Muscle layer of colon (tissue), 2 donors: Measurements from ENCODE around the gene SPR.

Experiments used
- H3K27ac ChIP-seq: one replicate; pipeline ENCODE4 v1.7.0; 2013; ENCODE audit warnings: low read depth, mild to moderate bottlenecking, low read length, moderate library complexity
- H3K27me3 ChIP-seq, 2 donors: one replicate each; pipeline ENCODE4 v1.7.0; 2013; ENCODE audit warnings: low read length in 2 of 2, mild to moderate bottlenecking in 2 of 2; ENCODE audit not compliant: insufficient read depth in 2 of 2, control insufficient read depth in 1 of 2
- H3K36me3 ChIP-seq: one replicate; pipeline ENCODE4 v1.7.0; 2013; ENCODE audit warnings: mild to moderate bottlenecking, low read length; ENCODE audit not compliant: insufficient read depth
- H3K4me1 ChIP-seq: one replicate; pipeline ENCODE4 v1.7.0; 2013; ENCODE audit warnings: mild to moderate bottlenecking, low read length; ENCODE audit not compliant: insufficient read depth
- H3K4me3 ChIP-seq, 2 donors: one replicate each; pipeline ENCODE4 v1.7.0; 2013; ENCODE audit warnings: low read length in 2 of 2, low read depth in 1 of 2, mild to moderate bottlenecking in 1 of 2, moderate library complexity in 1 of 2
- H3K9ac ChIP-seq: one replicate; pipeline ENCODE4 v1.7.0; 2013; ENCODE audit warnings: low read length
- H3K9me3 ChIP-seq: one replicate; pipeline ENCODE4 v1.7.0; 2013; ENCODE audit warnings: mild to moderate bottlenecking, low read length
- donor health status: abdominal sarcoma.
- donor health status: Adenocarcinoma of cecum.

Gene SPR

DNA sequence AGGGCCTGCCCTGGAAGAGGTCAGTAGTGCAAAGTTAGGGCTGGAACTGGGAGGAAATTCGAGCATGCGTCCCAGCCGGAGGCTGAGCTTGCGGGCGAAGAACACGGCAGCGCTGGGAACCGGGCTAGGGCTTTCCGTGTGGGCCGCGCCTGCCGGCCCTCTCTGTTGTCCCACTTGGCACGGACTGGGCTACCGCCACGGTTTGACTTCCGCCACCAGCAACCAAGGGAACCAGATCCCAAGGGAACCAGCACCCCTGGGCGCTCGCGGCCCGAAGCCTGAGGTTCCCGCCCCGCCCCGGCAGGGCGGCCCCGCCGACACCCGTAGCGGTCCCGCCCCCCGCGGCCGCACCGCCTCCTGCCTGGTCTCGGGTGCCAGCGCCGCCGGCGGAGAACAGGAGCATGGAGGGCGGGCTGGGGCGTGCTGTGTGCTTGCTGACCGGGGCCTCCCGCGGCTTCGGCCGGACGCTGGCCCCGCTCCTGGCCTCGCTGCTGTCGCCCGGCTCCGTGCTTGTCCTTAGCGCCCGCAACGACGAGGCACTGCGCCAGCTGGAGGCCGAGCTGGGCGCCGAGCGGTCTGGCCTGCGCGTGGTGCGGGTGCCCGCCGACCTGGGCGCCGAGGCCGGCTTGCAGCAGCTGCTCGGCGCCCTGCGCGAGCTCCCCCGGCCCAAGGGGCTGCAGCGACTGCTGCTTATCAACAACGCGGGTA, at the start of gene SPR:
Gene SPR (plus strand): TSS at position 377 of the 708 bp plus-strand sequence. CDS start 25 bp downstream, at position 402.
- H3K9ac ChIP-seq, result peak within 1 kb of the TSS; percentile 28
- H3K27me3 ChIP-seq, result no peaks in the 10 kb centered on the region

GRCh38 chr2:72840066-72840465, 47.1 kb upstream of the SPR start:
- no peaks in the 10 kb centered on the region for H3K4me1 ChIP-seq
- H3K36me3 ChIP-seq, result no peaks in the 10 kb centered on the region
- H3K4me3 ChIP-seq, result no peak overlapping the region
- no peaks in the 10 kb centered on the region for H3K9me3 ChIP-seq
- no peaks in the 10 kb centered on the region for H3K27me3 ChIP-seq
- no peak overlapping the region for H3K9ac ChIP-seq
- H3K27ac ChIP-seq, result no peak overlapping the region

More for the DNA sequence above, at the start of gene SPR:
- H3K4me3 ChIP-seq, result peak within 1 kb of the TSS; percentile 66 to 81
- H3K27ac ChIP-seq, result peak within 1 kb of the TSS; percentile 90
- no peaks in the 10 kb centered on the region for H3K9me3 ChIP-seq
- peaks cover 23% of the 10 kb centered on the region for H3K4me1 ChIP-seq
- peaks cover 13% of the 10 kb centered on the region for H3K36me3 ChIP-seq

DNA sequence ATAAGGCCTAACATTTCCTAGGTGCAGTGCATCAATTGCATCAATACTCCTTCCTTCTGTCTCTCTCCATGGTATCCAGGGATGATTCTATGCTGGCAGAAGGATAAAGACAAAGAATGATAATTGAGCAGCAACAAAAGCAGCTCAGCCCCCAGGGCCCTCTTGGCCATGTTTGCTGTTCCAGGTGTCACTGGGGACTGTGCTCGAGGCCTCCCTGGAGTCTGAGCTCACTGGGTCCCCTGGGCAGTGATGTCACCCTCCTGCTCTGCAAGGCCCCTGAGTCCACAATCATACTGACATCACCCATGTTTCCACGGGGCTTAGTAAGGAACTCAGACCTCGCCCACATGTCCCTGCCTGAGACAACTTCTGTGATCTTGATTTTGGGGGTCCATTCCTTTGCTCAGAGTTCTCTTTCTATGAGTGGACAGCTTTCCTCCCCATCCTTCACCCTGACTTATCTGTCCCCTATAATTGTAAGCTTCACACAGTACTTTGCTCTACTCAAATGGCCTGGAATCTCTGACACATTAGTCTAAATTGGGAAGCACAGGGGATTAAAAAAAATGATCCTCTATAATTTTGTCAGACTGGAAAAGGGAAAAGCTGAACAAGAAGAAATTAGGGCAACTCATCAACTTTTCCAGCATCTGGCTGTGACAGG, 45.6 kb upstream of the SPR start:
- no peaks in the 10 kb centered on the region for H3K9me3 ChIP-seq

DNA sequence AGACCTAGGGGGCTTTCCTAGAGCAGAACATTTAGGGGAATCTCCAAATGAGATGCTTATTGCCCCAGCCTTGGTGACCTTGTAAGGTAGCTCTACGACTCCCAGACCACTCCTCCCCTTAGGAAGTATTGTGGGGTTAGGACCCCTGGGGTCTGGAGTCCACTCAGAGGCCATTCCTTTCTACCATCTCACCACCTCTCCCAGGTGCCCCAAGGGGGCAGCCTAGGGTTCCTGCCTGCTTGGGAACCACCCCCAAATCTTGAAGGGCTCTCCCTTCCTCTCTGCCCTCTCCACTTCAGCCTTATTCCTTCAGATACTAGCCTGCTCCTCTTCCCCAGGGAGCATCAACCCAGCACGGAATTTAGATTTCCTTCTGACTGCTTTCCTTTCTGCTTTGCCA, 43.9 kb upstream of the SPR start:
- no peaks in the 10 kb centered on the region for H3K27me3 ChIP-seq
- no peak overlapping the region for H3K9ac ChIP-seq
- no peaks in the 10 kb centered on the region for H3K9me3 ChIP-seq
- H3K27ac ChIP-seq, result no peak overlapping the region
- no peaks in the 10 kb centered on the region for H3K36me3 ChIP-seq
- no peak overlapping the region for H3K4me3 ChIP-seq
- H3K4me1 ChIP-seq, result no peaks in the 10 kb centered on the region

More for the DNA sequence above, 45.6 kb upstream of the SPR start:
- H3K27me3 ChIP-seq, result no peaks in the 10 kb centered on the region
- no peak overlapping the region for H3K27ac ChIP-seq
- no peak overlapping the region for H3K4me3 ChIP-seq
- H3K36me3 ChIP-seq, result no peaks in the 10 kb centered on the region
- no peaks in the 10 kb centered on the region for H3K4me1 ChIP-seq
- H3K9ac ChIP-seq, result no peak overlapping the region

DNA sequence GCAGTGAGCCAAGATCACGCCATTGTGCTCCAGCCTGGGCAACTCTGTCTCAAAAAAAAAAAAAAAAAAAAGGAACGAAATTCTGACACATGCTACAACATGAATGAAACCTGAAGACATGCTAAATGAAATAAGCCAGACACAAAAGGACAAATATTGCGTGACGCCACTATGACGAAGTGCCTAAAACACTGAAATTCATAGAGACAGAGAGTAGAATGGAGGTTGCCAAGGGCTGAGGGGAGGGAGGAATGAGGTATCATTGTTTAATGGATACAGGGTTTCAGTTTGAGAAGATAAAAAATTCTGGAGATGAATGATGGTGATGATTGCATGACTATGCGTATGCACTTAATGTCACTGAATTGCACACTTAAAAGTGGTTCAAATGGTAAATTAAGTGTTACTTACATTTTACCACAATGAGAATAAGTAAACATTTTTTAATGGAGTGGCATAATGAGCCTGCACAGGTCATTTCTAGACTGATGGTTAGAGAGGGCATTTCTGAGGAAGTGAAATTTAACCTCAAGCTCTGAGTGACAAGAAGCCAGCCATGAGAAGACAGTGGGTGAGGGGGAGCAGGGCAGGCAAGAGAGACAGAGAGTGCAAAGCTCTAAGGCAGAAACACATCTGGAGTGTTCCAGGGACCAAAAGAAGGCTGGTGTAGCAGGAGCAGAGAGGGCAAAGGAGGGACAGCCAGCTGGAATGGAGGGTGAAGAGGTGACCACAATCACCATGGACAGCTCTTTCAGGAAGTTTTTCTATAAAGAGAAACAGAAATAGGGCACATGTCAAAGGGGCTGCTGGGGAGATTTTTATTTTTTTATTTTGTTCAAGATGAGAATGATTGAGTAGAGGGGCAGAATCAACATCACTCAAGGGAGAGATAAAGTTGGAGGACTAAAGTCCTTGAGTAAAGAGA, 40.8 kb upstream of the SPR start:
- H3K36me3 ChIP-seq, result no peaks in the 10 kb centered on the region
- H3K27ac ChIP-seq, result no peak overlapping the region
- H3K4me1 ChIP-seq, result no peaks in the 10 kb centered on the region
- no peak overlapping the region for H3K9ac ChIP-seq
- H3K4me3 ChIP-seq, result no peak overlapping the region
- H3K9me3 ChIP-seq, result no peaks in the 10 kb centered on the region
- no peaks in the 10 kb centered on the region for H3K27me3 ChIP-seq

DNA sequence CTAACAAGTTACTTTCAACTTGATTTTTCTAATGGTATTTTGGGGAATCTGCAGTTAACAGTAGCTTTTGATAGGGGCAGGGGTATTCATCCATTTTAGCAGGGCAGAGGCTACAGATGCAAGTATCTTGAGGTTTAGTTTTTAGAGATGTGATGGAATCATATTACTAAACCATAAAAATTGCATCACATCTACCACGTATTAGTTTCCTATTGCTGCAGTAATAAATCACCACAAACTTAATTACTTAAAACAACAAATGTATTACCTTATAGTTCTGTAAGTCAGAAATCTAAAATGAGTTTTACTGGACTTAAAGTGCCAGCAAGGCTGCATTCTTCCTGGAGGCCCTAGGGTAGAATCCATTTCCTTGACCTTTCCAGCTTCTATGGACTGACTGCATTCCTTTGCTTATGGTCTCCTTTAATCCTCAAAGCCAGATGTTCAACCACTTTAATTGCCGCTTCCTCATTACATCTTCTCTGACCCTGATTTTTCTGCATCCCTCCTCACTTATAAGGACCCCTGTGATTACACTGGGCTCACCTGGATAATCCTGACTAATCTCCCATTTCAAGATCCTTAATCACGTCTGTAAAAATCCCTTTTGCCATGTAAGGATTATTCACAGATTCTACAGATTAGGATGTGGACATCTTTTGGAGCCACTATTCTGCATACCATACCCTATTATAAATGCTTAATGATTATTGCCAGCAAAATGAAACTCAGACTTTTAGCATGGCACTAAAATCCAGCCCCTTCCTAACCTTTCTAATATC, 39.5 kb upstream of the SPR start:
- Histone ChIP-seq H3K9ac (no peak overlapping the region), H3K9me3 (no peaks in the 10 kb centered on the region), H3K4me1 (no peaks in the 10 kb centered on the region), H3K27me3 (no peaks in the 10 kb centered on the region), H3K36me3 (no peaks in the 10 kb centered on the region), H3K27ac (no peak overlapping the region), H3K4me3 (no peak overlapping the region)

GRCh38 chr2:72848436-72849137, 38.6 kb upstream of the SPR start:
- H3K4me3 ChIP-seq, result no peak overlapping the region
- no peak overlapping the region for H3K27ac ChIP-seq
- H3K9me3 ChIP-seq, result no peaks in the 10 kb centered on the region
- H3K36me3 ChIP-seq, result no peaks in the 10 kb centered on the region
- no peak overlapping the region for H3K9ac ChIP-seq
- no peaks in the 10 kb centered on the region for H3K27me3 ChIP-seq
- no peaks in the 10 kb centered on the region for H3K4me1 ChIP-seq

DNA sequence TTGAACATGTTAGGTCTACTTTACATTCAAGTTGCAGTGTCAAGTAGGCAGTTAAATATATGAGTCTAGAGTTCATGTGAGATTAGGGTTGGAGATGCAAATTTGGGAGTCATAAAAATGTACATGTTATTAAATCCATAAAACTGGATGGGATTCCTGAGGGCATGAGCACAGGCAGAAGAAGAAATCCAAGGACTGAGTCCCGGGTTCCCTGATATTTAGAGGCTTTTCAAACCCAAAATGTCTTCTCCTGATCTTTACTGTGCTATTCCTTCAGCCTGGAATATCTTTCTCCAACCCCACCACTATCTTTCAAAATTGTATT, 38.1 kb upstream of the SPR start:
- H3K27ac ChIP-seq, result no peak overlapping the region

GRCh38 chr2:72851333-72851732, 35.9 kb upstream of the SPR start:
- Histone ChIP-seq H3K27me3 (peaks cover 0 to 5% of the 10 kb centered on the region in 2 donors), H3K27ac (no peak overlapping the region)

More for the DNA sequence above, 38.1 kb upstream of the SPR start:
- no peaks in the 10 kb centered on the region for H3K36me3 ChIP-seq
- H3K4me3 ChIP-seq, result no peak overlapping the region
- H3K9ac ChIP-seq, result no peak overlapping the region
- no peaks in the 10 kb centered on the region for H3K9me3 ChIP-seq
- no peaks in the 10 kb centered on the region for H3K4me1 ChIP-seq
- H3K27me3 ChIP-seq, result no peaks in the 10 kb centered on the region

GRCh38 chr2:72859831-72860262, 27.4 kb upstream of the SPR start:
- Histone ChIP-seq H3K4me3 (no peak overlapping the region), H3K27ac (no peak overlapping the region), H3K27me3 (peaks cover 4 to 5% of the 10 kb centered on the region in 2 donors), H3K4me1 (no peaks in the 10 kb centered on the region), H3K9me3 (no peaks in the 10 kb centered on the region), H3K36me3 (no peaks in the 10 kb centered on the region), H3K9ac (no peak overlapping the region)

More at GRCh38 chr2:72851333-72851732, 35.9 kb upstream of the SPR start:
- Histone ChIP-seq H3K36me3 (no peaks in the 10 kb centered on the region), H3K9me3 (no peaks in the 10 kb centered on the region), H3K9ac (no peak overlapping the region), H3K4me3 (no peak overlapping the region), H3K4me1 (no peaks in the 10 kb centered on the region)
